ENCODE data around the gene ATP10A.

GRCh38 chr15:25732191-25732590 is 130.9 kb downstream of the ATP10A start:
- TF ChIP-seq CTCF (IDR thresholded peaks at IDR 0.05) (no peak), EP300 (IDR thresholded peaks at IDR 0.05) (no peak), POLR2A (IDR thresholded peaks at IDR 0.05) (no peak)
